ENCODE measurements around the gene TNFRSF1B.
A peak's percentile ranks its signal among the peaks of the same experiment; 100 is the strongest.

The TNFRSF1B gene

GRCh38 chr1:12204140-12204539 is 37.3 kb downstream of the TNFRSF1B start:
- no peak overlapping the region for H3K27ac ChIP-seq (ENCODE audit: extremely low read depth, low read depth, low read length)
- no peaks in the 10 kb centered on the region for H3K4me1 ChIP-seq (ENCODE audit: control insufficient read depth, insufficient read depth, low read length)
- H3K4me3 ChIP-seq (ENCODE audit: low read depth, low read length): no peak overlapping the region
- no peaks in the 10 kb centered on the region for H3K9me3 ChIP-seq (ENCODE audit: control insufficient read depth, insufficient read depth, low read depth, low read length)
- H3K36me3 ChIP-seq (ENCODE audit: control insufficient read depth in 2 of 2, insufficient read depth in 1 of 2, low read length in 2 of 2): no peaks in the 10 kb centered on the region
- ChIA-PET POLR2A (no interaction called here), CTCF (interaction anchor here (1.3 to 5.6 kb wide), 3 partner anchors 25 to 86 kb away, joined by 3 to 57 read pairs (median 4); no protein-coding TSS in a partner anchor)
- TF ChIP-seq ZIC2 (tag by site-specific recombination; IDR thresholded peaks at IDR 0.05): peak; percentile 55; the same call in 1 of the 2 replicates
- no peak for TF ChIP-seq ZBTB44 (tag by site-specific recombination; IDR thresholded peaks at IDR 0.05)
- peak; percentile 69 for TF ChIP-seq ZNF341 (tag by site-specific recombination; IDR thresholded peaks at IDR 0.05; ENCODE audit: low read depth)
- no peak for TF ChIP-seq SETDB1 (IDR thresholded peaks at IDR 0.05; ENCODE audit: insufficient read length, low read length)
- no peak for TF ChIP-seq ZNF677 (tag by site-specific recombination; IDR thresholded peaks at IDR 0.05)
- no peak for TF ChIP-seq ZNF211 (tag by site-specific recombination; IDR thresholded peaks at IDR 0.05; ENCODE audit: low read depth)
- no peak for TF ChIP-seq ZNF777 (tag by site-specific recombination; IDR thresholded peaks at IDR 0.05; ENCODE audit: borderline replicate concordance)
- no peak for TF ChIP-seq ZBTB21 (tag by site-specific recombination; IDR thresholded peaks at IDR 0.05)
- TF ChIP-seq ZNF558 (tag by site-specific recombination; IDR thresholded peaks at IDR 0.05): no peak
- TF ChIP-seq ZNF670 (tag by site-specific recombination; IDR thresholded peaks at IDR 0.05; ENCODE audit: low read depth): no peak
- TF ChIP-seq ZBTB11 (tag by site-specific recombination; conservative IDR thresholded peaks at IDR 0.05; ENCODE audit: low read depth): no peak
- TF ChIP-seq ZNF404 (tag by site-specific recombination; IDR thresholded peaks at IDR 0.05): no peak
- no peak for TF ChIP-seq ZNF521 (tag by site-specific recombination; IDR thresholded peaks at IDR 0.05)

- Histone ChIP-seq H3K9me3 (ENCODE audit: control insufficient read depth, insufficient read depth, low read depth, low read length) (no peaks in the 10 kb centered on the region), H3K4me1 (ENCODE audit: control insufficient read depth, insufficient read depth, low read length) (no peaks in the 10 kb centered on the region), H3K36me3 (ENCODE audit: control insufficient read depth in 2 of 2, insufficient read depth in 1 of 2, low read length in 2 of 2) (no peaks in the 10 kb centered on the region), H3K27ac (ENCODE audit: extremely low read depth, low read depth, low read length) (no peak overlapping the region), H3K4me3 (ENCODE audit: low read depth, low read length) (no peak overlapping the region)
- ChIA-PET POLR2A (no interaction called here), CTCF (interaction anchor here (0.5 to 8.1 kb wide), 2 partner anchors 24 to 82 kb away, joined by 5 to 300 read pairs; no protein-coding TSS in a partner anchor)
- TF ChIP-seq YY2 (tag by site-specific recombination; IDR thresholded peaks at IDR 0.05): no peak
- TF ChIP-seq ZNF623 (tag by site-specific recombination; IDR thresholded peaks at IDR 0.05): peak; percentile 63
- TF ChIP-seq ZNF121 (tag by site-specific recombination; IDR thresholded peaks at IDR 0.05): peak; percentile 71; the same call in 1 of the 2 replicates
- TF ChIP-seq ZNF292 (tag by site-specific recombination; IDR thresholded peaks at IDR 0.05; ENCODE audit: borderline replicate concordance, low read depth): no peak
These were observed 38.2 kb downstream of the TNFRSF1B start for GRCh38 chr1:12204754-12205658.

Data from HEK293 (cell line).